ENCODE results near the gene AHNAK.
"Not testable (repeated sequence)": the region's sequence is repeated elsewhere in the genome, so short reads cannot be mapped to it uniquely, and the experiment has no call there.

DNA sequence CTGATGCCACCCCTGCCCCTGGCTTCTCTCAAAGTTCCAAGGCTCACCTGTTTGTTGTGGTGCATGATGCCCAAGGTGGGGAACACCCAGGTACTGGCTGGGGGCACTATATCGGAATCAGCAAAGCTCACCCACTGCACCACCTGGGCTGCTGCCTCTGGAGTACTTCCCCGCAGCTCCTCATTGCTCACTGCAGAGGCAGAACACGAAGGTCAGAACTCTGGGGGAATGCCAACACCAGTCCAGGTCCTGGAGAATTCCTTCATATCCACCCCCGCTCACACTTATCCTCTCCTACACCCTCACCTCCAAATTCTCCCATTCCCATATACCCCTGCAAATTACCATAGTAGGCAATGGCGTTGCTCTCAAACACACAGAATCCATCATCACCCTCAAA lies 24.9 kb upstream of the AHNAK start:
- TF ChIP-seq, protein P1, sequence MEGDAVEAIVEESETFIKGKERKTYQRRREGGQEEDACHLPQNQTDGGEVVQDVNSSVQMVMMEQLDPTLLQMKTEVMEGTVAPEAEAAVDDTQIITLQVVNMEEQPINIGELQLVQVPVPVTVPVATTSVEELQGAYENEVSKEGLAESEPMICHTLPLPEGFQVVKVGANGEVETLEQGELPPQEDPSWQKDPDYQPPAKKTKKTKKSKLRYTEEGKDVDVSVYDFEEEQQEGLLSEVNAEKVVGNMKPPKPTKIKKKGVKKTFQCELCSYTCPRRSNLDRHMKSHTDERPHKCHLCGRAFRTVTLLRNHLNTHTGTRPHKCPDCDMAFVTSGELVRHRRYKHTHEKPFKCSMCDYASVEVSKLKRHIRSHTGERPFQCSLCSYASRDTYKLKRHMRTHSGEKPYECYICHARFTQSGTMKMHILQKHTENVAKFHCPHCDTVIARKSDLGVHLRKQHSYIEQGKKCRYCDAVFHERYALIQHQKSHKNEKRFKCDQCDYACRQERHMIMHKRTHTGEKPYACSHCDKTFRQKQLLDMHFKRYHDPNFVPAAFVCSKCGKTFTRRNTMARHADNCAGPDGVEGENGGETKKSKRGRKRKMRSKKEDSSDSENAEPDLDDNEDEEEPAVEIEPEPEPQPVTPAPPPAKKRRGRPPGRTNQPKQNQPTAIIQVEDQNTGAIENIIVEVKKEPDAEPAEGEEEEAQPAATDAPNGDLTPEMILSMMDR (IDR thresholded peaks at IDR 0.05) = not testable (repeated sequence)
- TF ChIP-seq POLR2A (IDR thresholded peaks at IDR 0.05; ENCODE audit: low read depth); EP300 (IDR thresholded peaks at IDR 0.05): not testable (repeated sequence)

All from esophagus muscularis mucosa (tissue), 4 donors.